Transverse colon (tissue), 4 donors: ENCODE results near the gene TNS1.

Source experiments
- EP300 ChIP-seq: sonication (generic); formaldehyde crosslinking; IDR thresholded peaks from one replicate; pipeline ENCODE4 v1.6.1; 2017; ENCODE audit warnings: antibody characterized with exemption, low read depth
- POLR2A ChIP-seq: fragments of 450-650 bp; IDR thresholded peaks from one replicate; pipeline ENCODE4 v1.6.1; 2016; ENCODE audit warnings: antibody characterized with exemption, mild to moderate bottlenecking, moderate library complexity
- POLR2AphosphoS5 ChIP-seq, 3 donors: sonication (generic); formaldehyde crosslinking; IDR thresholded peaks; one replicate each; pipeline ENCODE4 v1.6.1; 2016; ENCODE audit warnings: antibody characterized with exemption in 3 of 3
- TF ChIP-seq, protein P1 (sequence below), 5 experiments: fragments of 200-600 bp in 3 of 5; fragments of 450-650 bp in 2 of 5; sonication (generic) in 3 of 5; IDR thresholded peaks; 1 replicate in 2 of 5; 2 replicates in 3 of 5; pipeline ENCODE4 v1.5.1; 2016 to 2017; ENCODE audit warnings: antibody characterized with exemption in 5 of 5, inconsistent platforms in 3 of 5, mild to moderate bottlenecking in 2 of 5, moderate library complexity in 1 of 5

DNA sequence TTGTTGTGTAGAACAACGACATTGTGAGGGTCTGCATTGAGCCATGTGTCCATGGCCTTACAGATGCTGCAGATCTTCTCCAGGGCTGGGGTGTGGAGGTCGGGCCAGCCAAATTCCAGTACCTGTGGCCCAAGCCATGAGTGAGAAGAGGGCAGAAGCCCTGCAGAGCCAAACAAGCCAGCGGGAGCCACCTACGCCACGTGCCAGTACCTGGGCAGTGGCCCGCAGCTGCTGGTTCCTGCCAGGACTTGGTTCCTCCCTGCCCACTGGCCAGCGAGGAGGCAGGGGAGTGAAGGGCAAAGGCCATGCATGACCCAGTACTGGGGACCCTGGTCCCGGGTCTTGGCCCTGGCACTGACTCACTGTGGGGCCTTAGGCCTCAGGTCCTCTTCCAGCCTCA lies 109.4 kb downstream of the TNS1 start:
- TF ChIP-seq POLR2AphosphoS5 (IDR thresholded peaks at IDR 0.05), result no peak
- TF ChIP-seq, protein P1, sequence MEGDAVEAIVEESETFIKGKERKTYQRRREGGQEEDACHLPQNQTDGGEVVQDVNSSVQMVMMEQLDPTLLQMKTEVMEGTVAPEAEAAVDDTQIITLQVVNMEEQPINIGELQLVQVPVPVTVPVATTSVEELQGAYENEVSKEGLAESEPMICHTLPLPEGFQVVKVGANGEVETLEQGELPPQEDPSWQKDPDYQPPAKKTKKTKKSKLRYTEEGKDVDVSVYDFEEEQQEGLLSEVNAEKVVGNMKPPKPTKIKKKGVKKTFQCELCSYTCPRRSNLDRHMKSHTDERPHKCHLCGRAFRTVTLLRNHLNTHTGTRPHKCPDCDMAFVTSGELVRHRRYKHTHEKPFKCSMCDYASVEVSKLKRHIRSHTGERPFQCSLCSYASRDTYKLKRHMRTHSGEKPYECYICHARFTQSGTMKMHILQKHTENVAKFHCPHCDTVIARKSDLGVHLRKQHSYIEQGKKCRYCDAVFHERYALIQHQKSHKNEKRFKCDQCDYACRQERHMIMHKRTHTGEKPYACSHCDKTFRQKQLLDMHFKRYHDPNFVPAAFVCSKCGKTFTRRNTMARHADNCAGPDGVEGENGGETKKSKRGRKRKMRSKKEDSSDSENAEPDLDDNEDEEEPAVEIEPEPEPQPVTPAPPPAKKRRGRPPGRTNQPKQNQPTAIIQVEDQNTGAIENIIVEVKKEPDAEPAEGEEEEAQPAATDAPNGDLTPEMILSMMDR (IDR thresholded peaks at IDR 0.05), result no peak
- no peak for TF ChIP-seq POLR2A
- no peak for TF ChIP-seq EP300
